ENCODE data around the gene B9D1.

DNA sequence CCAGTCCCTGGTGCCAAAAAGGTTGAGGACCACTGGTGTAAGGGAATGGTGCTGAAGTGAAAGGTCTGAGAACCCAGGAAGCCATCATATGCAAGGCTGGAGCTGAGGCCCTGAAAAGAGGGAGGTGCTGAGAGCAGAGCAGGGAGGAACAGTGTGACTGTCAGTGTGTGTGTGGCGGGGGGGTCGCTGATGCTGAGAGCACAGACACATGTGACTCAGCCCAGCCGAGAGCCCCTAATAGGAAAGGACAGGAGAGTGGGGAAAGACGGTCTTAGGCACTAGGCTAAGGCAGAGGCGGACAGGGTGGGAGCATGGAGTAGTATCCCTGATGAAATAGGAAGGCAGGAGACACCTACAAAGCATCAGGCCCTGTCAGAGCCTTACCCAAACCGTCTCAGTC, 1.2 kb downstream of the B9D1 start:
- no peak for TF ChIP-seq POLR2A (IDR thresholded peaks at IDR 0.05)
- TF ChIP-seq, protein P1, sequence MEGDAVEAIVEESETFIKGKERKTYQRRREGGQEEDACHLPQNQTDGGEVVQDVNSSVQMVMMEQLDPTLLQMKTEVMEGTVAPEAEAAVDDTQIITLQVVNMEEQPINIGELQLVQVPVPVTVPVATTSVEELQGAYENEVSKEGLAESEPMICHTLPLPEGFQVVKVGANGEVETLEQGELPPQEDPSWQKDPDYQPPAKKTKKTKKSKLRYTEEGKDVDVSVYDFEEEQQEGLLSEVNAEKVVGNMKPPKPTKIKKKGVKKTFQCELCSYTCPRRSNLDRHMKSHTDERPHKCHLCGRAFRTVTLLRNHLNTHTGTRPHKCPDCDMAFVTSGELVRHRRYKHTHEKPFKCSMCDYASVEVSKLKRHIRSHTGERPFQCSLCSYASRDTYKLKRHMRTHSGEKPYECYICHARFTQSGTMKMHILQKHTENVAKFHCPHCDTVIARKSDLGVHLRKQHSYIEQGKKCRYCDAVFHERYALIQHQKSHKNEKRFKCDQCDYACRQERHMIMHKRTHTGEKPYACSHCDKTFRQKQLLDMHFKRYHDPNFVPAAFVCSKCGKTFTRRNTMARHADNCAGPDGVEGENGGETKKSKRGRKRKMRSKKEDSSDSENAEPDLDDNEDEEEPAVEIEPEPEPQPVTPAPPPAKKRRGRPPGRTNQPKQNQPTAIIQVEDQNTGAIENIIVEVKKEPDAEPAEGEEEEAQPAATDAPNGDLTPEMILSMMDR (IDR thresholded peaks at IDR 0.05) = no peak

All from heart left ventricle (tissue), 13 donors.